HT-29 (cell line): ENCODE results near the gene UQCC3. TPM values are rescaled to one million over a fixed set of nuclear protein-coding genes. Genes with fewer than 3 reads are reported as not detected.
A peak's percentile ranks its signal among the peaks of the same experiment; 100 is the strongest.
"Not testable (repeated sequence)": the region's sequence is repeated elsewhere in the genome, so short reads cannot be mapped to it uniquely, and the experiment has no call there.

Experiments
- DNase-seq: peaks from one replicate; pipeline ENCODE4 v3.0.0-alpha.2; 2015; ENCODE audit warnings: low spot score
- total RNA-seq: library from RNA; depleted of rRNA; stranded (reverse); fragments of >200 nt; shearing (Covaris generic); gene quantifications from 2 replicates; pipeline ENCODE4 v1.2.3, GENCODE V29; 2014

Gene UQCC3
- total RNA-seq, 1 experiment from 2014 or later: 124 TPM

- DNase-seq: no peak
Observed at GRCh38 chr11:62702246-62702645, 30.8 kb downstream of the UQCC3 start.

GRCh38 chr11:62703921-62704320 is 32.4 kb downstream of the UQCC3 start:
- DNase-seq: not testable (repeated sequence)

- peak; percentile 74 for DNase-seq
Observed at GRCh38 chr11:62705413-62705812, 33.9 kb downstream of the UQCC3 start.

- peak; percentile 98 for DNase-seq
Observed at GRCh38 chr11:62705880-62706849, 34.7 kb downstream of the UQCC3 start.

GRCh38 chr11:62706850-62707247 is 35.4 kb downstream of the UQCC3 start:
- DNase-seq: no peak

GRCh38 chr11:62707277-62707861 is 35.9 kb downstream of the UQCC3 start, which contains the start of the genes BSCL2 and GNG3:
TSS of gene BSCL2 (minus strand) at chr11:62707424. CDS start at chr11:62707195, 229 bp downstream.
TSS of gene GNG3 (plus strand) at chr11:62707676. CDS start at chr11:62708296, 620 bp downstream.
- no peak for DNase-seq

GRCh38 chr11:62708392-62708791 is 36.9 kb downstream of the UQCC3 start:
- no peak for DNase-seq

GRCh38 chr11:62708793-62709192 is 37.3 kb downstream of the UQCC3 start:
- DNase-seq: no peak

- peak; percentile 99 for DNase-seq
Observed at GRCh38 chr11:62709247-62710000, 38.0 kb downstream of the UQCC3 start.

- no peak for DNase-seq
Observed at GRCh38 chr11:62710001-62710345, 38.5 kb downstream of the UQCC3 start.

GRCh38 chr11:62712276-62712812 is 40.9 kb downstream of the UQCC3 start:
- no peak for DNase-seq

- no peak for DNase-seq
Observed at GRCh38 chr11:62712861-62713260, 41.4 kb downstream of the UQCC3 start.

- peak; percentile 75 for DNase-seq
Observed at GRCh38 chr11:62713343-62713742, 41.9 kb downstream of the UQCC3 start.

- no peak for DNase-seq
Observed at GRCh38 chr11:62715150-62716130, 44.0 kb downstream of the UQCC3 start.

- no peak for DNase-seq
Observed at GRCh38 chr11:62716206-62716605, 44.7 kb downstream of the UQCC3 start.

- DNase-seq: no peak
Observed at GRCh38 chr11:62716816-62717215, 45.3 kb downstream of the UQCC3 start.

GRCh38 chr11:62719302-62719978 is 48.0 kb downstream of the UQCC3 start:
- DNase-seq: no peak

- no peak for DNase-seq
Observed at GRCh38 chr11:62721994-62722393, 50.5 kb downstream of the UQCC3 start.
